SIG-M5 treated with dmso at 0.1 percent for 504 hours (cell line): Measurements from ENCODE around the gene TMC5.
"Not testable (repeated sequence)": the region's sequence is repeated elsewhere in the genome, so short reads cannot be mapped to it uniquely, and the experiment has no call there.

Experiments
- DNase-seq: peaks from one replicate; lab custom pipeline; 2025; ENCODE audit not compliant: unreplicated experiment; lab: John Stamatoyannopoulos, UW

TMC5 gene

DNA sequence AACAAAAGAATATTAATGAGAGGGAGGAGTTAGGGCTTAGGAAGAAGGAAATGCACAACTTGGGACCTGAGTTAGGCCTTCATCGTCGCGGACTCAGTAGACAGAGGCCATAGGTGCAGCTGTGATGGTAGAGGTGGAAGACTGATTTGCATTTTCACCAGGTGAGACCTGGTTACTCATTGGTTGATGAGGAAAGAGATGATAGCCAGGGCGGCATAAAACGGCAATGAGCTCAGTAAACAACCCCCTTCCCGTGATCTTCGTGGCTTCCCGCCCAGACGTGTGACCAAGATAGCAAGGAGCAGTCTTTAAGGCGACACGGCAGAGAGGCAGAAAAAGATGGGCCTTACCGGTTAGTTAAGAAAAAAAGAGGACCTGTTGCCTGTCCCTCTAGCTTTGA lies at the start of gene TMC5:
TMC5 (plus strand) TSS at position 244 of the 400 bp plus-strand sequence. CDS start 22,156 bp downstream, outside the sequence.
- DNase-seq, result no peak

DNA sequence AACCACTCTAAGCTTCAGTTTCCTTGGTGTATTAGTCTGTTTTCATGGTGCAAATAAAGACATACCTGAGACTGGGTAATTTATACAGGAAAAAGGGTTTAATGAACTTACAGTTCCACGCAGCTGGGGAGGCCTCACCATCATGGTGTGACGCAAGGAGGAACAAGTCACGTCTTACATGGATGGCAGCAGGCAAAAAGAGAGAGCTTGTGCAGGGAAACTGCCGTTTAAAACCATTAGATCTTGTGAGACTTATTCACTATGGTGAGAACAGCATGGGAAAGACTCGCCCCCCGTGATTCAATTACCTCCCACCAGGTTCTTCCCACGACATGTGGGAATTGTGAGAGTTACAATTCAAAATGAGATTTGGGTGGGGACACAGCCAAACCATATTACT lies 45.1 kb upstream of the TMC5 start:
- not testable (repeated sequence) for DNase-seq

- no peak for DNase-seq
Observed at GRCh38 chr16:19374402-19374801, 43.3 kb upstream of the TMC5 start.

- peak; percentile 47 for DNase-seq
Observed at GRCh38 chr16:19375561-19376158, 42.0 kb upstream of the TMC5 start.

GRCh38 chr16:19377864-19378263 lies 39.8 kb upstream of the TMC5 start:
- DNase-seq, result no peak

GRCh38 chr16:19378511-19378910 lies 39.2 kb upstream of the TMC5 start:
- no peak for DNase-seq

DNA sequence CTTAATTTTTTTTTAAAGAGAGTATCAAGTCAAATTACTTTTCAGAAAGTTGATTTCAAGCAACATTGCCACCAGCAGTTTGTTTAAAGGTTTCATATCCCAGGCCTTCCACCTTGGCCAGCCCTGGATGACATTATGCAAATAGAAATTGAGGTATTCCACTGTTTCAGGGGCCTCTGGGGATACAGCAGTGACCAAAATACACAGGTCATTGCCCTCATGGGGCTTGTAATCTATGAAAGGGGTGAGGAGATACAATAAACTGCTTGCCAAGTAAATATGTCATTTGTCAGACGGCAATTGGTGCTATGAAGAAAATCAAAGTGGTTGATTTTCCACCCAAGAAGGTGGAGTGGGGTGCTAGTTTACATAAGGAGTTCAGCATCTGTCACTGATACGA lies 37.8 kb upstream of the TMC5 start:
- no peak for DNase-seq

DNA sequence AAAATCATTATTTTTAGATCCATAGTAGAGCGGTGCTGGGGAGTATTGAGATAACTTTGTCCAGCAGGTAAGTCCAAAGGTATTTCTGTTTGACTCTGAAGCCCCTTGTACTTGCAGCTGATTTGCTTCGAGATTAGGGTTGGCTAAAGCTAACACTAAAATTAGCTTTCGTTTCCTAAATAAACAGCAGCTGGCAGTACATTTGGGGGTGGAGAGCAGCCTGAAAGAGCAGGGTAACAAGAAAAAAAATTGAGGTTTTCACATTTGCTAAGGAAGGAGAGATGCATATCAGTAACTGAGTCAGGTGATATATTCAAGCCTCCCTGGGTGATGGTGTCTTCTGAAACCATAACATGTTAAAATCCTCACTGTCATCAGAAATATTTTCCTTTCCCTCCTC lies 37.4 kb upstream of the TMC5 start:
- DNase-seq, result no peak

DNA sequence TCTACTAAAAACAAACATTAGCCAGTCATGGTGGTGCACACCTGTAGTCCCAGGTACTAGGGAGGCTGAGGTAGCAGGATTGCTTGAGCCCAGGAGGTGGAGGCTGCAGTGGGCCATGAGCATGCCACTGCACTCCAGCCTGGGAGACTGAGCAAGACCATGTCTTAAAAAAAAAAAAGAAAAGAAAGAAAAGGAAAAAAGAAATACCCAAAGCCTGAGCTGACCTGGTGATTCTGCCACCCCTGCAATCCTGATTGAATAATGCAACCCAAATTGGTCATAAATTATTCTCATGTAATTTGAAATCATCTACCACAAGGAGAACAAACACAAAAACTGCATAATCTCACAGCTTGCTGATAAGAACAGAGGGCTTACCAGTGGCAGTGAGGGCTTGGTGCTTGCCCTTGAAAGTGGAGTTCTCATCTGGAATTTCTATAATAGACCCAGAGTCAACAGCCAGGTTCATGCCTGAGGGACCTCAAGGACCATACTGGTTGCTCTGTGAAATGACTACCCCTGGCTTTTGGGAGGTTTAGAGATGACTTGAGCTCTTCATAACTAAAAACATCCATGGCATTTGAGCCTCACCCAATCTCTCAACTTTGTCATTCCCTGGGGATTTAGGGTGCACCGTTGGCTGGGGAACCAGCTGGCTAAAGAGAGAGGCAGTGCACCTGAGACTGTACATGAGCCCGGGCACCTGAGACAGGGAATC lies 35.4 kb upstream of the TMC5 start:
- DNase-seq, result no peak

GRCh38 chr16:19382887-19383816 lies 34.5 kb upstream of the TMC5 start:
- DNase-seq, result no peak

- peak; percentile 25 for DNase-seq
Observed at GRCh38 chr16:19384656-19385055, 33.0 kb upstream of the TMC5 start.

GRCh38 chr16:19386525-19386924 lies 31.2 kb upstream of the TMC5 start:
- no peak for DNase-seq

DNA sequence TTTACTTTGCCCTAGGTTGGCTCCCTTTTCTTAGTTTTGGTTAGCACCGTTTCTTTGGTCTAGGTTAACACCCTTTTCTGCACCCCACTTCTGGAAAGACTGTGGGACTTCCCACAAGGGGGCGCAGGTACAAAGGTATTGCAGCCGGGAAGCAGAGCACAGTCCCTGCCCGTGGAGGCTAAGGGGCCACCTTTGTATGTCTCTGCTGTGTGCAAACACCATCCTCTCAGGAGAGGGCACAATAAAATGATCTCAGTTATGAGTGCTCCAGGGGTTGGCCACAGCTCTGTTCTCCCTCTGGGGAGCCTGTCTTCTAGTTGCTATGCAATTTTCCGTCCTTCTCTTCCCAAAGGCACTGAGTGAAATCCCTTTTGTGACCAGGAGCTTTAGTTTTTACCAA lies 28.4 kb upstream of the TMC5 start:
- DNase-seq, result peak; percentile 22

DNA sequence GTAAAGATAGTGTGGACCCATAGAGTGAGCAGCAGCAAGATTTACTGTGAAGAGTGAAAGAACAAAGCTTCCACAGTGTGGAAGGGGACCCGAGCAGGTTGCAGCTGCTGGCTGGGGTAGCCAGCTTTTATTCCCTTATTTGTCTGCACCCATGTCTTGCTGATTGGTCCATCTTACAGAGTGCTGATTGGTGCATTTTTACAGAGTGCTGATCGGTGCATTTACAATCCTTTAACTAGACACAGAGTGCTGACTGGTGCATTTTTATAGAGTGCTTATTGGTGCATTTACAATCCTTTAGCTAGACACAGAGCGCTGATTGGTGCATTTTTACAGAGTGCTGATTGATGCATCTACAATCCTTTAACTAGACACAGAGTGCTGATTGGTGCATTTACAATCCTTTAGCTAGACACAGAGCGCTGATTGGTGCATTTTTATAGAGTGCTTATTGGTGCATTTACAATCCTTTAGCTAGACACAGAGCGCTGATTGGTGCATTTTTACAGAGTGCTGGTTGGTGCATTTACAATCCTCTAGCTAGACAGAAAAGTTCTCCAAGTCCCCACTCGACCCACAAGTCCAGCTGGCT lies 26.4 kb upstream of the TMC5 start:
- DNase-seq, result not testable (repeated sequence)

- DNase-seq, result no peak
Observed at GRCh38 chr16:19392352-19392751, 25.3 kb upstream of the TMC5 start.

DNA sequence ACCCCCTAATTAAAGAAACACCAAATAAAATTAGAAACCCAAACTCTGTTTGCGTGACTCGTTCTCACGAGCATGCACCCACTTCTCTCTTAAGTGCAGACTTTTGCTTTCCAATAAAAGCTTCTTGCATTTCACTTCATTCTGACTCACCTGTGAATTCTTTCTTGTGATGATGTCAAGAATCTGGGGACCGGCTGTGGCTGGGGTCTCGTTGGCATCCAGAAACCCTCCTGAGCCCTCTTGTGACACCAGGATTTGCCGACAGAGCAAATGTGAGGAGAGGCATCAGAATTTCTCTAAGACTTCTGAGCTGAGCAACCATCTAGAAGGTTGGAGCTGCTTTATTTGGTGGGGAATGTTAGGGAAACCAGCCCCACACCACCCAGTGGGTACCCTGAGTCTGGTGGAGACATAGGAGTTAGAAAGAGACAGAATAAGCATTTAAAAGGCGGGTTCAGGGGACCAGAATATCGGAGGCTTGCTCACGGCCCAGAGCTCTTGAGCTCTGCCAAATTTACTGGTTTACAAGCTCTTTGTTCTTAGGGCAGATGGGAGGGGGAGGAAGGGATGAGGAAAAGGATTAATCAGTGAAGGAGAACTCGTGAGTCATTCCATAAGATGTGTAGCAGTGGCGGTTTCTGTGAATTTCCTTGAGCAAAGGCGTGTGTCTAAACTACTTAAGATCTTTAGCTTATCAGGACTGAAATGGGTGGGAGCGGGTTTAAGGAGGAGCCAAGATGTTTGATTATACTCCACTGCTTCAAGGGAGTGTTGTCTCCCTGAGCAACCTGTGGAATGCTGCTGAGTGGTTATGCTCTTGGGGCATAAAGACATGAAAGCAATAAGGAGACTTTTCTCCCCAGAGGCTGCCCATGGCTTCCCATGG lies 24.2 kb upstream of the TMC5 start:
- DNase-seq, result no peak

DNA sequence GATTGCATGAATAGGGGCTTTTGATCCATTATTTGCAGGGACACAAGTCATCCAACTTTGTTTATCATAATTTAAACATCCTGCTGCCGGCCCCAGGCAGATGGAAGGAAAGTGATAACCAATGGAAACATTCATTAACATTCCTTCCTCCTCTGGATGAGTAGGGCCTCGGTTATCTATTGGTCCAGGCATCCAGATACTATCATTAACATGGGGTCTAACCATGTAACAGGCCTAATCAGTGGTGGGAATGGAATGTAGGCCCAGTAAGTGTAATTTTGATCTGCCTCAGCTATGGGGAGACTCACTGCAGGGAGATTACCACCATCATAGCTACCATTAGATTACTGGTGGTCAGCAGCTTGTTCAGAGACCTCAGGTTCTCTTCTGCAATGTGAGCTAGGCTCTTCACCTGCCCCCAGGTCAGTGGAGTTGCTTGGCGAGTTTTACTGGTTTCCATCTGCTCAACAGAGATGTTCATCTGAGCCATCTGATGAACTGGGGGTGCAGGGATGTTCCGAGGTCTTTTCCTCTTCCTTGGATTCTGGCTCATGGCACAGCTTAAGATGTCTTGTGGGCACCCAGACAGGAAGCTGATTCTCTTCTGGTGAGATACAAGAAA lies 21.9 kb upstream of the TMC5 start:
- not testable (repeated sequence) for DNase-seq

DNA sequence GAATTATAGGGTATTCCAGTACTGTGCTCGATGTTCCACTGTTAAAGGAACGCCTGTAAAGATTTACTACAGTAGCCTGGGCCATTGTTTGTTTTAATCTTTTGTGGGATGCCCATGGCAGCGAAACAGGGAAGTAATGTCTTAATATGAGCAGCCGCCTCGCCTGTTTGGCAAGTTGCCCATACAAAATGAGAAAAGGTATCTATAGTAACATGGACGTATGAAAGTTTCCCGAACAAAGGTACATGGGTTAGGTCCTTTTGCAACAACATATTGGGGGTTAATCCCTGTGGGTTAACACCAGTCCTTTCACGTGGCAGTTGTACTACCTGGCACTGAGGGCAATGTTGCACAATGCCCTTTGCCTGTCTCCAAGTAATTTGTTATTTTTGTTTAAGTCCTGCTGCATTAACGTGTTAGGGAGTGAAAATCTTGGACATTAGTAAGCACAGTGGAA lies 21.1 kb upstream of the TMC5 start:
- peak; percentile 43 for DNase-seq

GRCh38 chr16:19397373-19397772 lies 20.3 kb upstream of the TMC5 start:
- not testable (repeated sequence) for DNase-seq

GRCh38 chr16:19400711-19401110 lies 17.0 kb upstream of the TMC5 start:
- no peak for DNase-seq
